SK-N-MC (cell line): ENCODE measurements around the gene KCTD16.

Source experiments
- EZH2 ChIP-seq: fragments of 200-600 bp; sonication (generic); IDR thresholded peaks from one replicate; pipeline ENCODE4 v1.6.1; 2017; ENCODE audit warnings: antibody characterized with exemption
- POLR2AphosphoS5 ChIP-seq: IDR thresholded peaks from 2 replicates; pipeline ENCODE4 v1.6.1; 2012; ENCODE audit warnings: mild to moderate bottlenecking, low read depth, low read length, borderline replicate concordance

DNA sequence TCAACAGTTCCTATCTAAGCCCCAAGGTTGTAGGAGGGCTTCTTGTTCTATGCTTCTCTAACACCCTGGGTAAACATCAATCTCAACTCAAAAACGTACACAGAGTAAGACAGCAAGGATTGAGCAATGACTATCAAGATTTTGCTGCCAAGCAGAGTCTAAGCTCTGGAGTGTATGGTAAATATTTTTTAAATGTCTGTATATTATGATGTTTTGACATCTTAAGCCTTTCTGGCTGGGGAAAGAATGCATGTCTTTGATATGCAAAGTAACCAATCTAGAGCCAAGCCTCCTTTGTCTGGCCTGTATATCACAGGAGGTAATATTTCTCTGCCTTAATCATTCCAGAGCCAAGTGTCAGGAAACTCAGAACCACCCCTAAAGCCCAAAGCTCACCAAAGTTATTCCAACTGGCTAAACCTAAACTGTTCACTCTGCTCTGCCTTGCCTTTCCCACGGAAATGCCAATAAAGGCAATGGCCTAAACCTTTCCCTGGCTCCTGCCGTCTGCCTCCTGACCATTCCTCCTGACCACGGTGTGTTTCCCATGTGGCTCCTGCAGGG lies 45.4 kb upstream of the KCTD16 start:
- no peak for TF ChIP-seq EZH2
- no peak for TF ChIP-seq POLR2AphosphoS5
